HepG2 (cell line): ENCODE results near the gene MXRA8. TPM values are rescaled to one million over a fixed set of nuclear protein-coding genes. Genes with fewer than 3 reads are reported as not detected.

Experiments
- BHLHE40 ChIP-seq: IDR thresholded peaks from 2 replicates; pipeline ENCODE4 v1.6.1; 2011; ENCODE audit warnings: low read length, improper control_type of control experiment
- CEBPZ ChIP-seq: IDR thresholded peaks from 2 replicates; pipeline ENCODE4 v1.6.1; 2012; ENCODE audit warnings: low read length, improper control_type of control experiment
- DR1 ChIP-seq: sonication (generic); formaldehyde crosslinking; IDR thresholded peaks from 2 replicates; pipeline ENCODE4 v1.8.0; 2021; ENCODE audit warnings: mild to moderate bottlenecking, missing genetic modification reagents, inconsistent platforms
- FOXP4 ChIP-seq: sonication (generic); formaldehyde crosslinking; IDR thresholded peaks from 2 replicates; pipeline ENCODE4 v1.4.0; 2020; ENCODE audit warnings: missing genetic modification reagents
- U2AF2 ChIP-seq: fragments of 200-400 bp; formaldehyde crosslinking; IDR thresholded peaks from 2 replicates; pipeline ENCODE4 v1.6.1; 2017; ENCODE audit warnings: low read depth, mild to moderate bottlenecking, low read length
- ZBTB26 ChIP-seq: IDR thresholded peaks from 2 replicates; pipeline ENCODE4 v1.6.1; 2016; ENCODE audit warnings: missing compliant biosample characterization, missing genetic modification reagents, borderline replicate concordance
- ZEB1 ChIP-seq: IDR thresholded peaks from 2 replicates; pipeline ENCODE4 v1.6.1; 2012; ENCODE audit warnings: mild to moderate bottlenecking, low read depth, inconsistent platforms; ENCODE audit not compliant: insufficient replicate concordance
- ZNF180 ChIP-seq: sonication (generic); formaldehyde crosslinking; IDR thresholded peaks from 2 replicates; pipeline ENCODE4 v1.4.0; 2020; ENCODE audit warnings: low read depth, missing genetic modification reagents, borderline replicate concordance
- ZNF329 ChIP-seq: sonication (generic); formaldehyde crosslinking; IDR thresholded peaks from 2 replicates; pipeline ENCODE4 v1.9.0; 2021; ENCODE audit warnings: low read depth, mild to moderate bottlenecking, missing genetic modification reagents
- ZNF407 ChIP-seq: sonication (generic); formaldehyde crosslinking; IDR thresholded peaks from one replicate; pipeline ENCODE4 v1.5.1; 2020; ENCODE audit warnings: mild to moderate bottlenecking, missing genetic modification reagents; ENCODE audit errors: not compliant biosample characterization
- ZNF605 ChIP-seq: sonication (generic); formaldehyde crosslinking; IDR thresholded peaks from 2 replicates; pipeline ENCODE4 v1.8.0; 2022; ENCODE audit warnings: mild to moderate bottlenecking, missing genetic modification reagents
- ZNF747 ChIP-seq: sonication (generic); formaldehyde crosslinking; IDR thresholded peaks from 2 replicates; pipeline ENCODE4 v1.8.1; 2023; ENCODE audit warnings: missing genetic modification reagents, mild to moderate bottlenecking, borderline replicate concordance
- ZNF83 ChIP-seq: sonication (generic); formaldehyde crosslinking; IDR thresholded peaks from 2 replicates; pipeline ENCODE4 v1.4.0; 2020; ENCODE audit warnings: missing genetic modification reagents, mild to moderate bottlenecking, borderline replicate concordance
- polyA plus RNA-seq, 8 experiments: library from polyadenylated mRNA; depleted of rRNA in 3 of 8; stranded (reverse) in 7 of 8; unstranded in 1 of 8; fragments of >200 nt; fragmentation: Illumina TruSeq in 4 of 8; extraction: Trizol in 4 of 8; gene quantifications; 2 replicates each; pipeline versions ENCODE4 v1.2.1 to v1.2.3, GENCODE V29; 2011 to 2016; ENCODE audit warnings: low read depth in 4 of 8, missing spikeins in 1 of 8, mixed read lengths in 1 of 8; ENCODE audit not compliant: insufficient read depth in 1 of 8
- total RNA-seq, 5 experiments: library from RNA; depleted of rRNA; stranded (reverse); fragments of >200 nt; fragmentation: Illumina TruSeq; extraction: Trizol; gene quantifications; 2 replicates each; pipeline ENCODE4 v1.2.3, GENCODE V29; 2016; ENCODE audit warnings: low read depth in 1 of 5

The MXRA8 gene
- total and polyA plus RNA-seq, 2 of the 13 experiments (the other 11 are each of a cell fraction or from before 2014, with no cell fraction given): 19.8 to 44.8 TPM

GRCh38 chr1:1399187-1399871, 41.0 kb upstream of the MXRA8 start, which contains the start of gene CCNL2 (continued):
- TF ChIP-seq FOXP4 (CRISPR knock-in tag) (peak; percentile 36; the same call in 1 of the 2 replicates), CEBPZ (no peak), ZNF747 (CRISPR knock-in tag) (peak; percentile 43), ZNF407 (CRISPR knock-in tag) (no peak), ZEB1 (no peak), ZNF329 (CRISPR knock-in tag) (no peak), ZNF180 (CRISPR knock-in tag) (no peak; the same call in 1 of the 2 replicates), ZNF605 (CRISPR knock-in tag) (no peak), BHLHE40 (peak; percentile 72), U2AF2 (no peak), ZBTB26 (CRISPR knock-in tag) (peak; percentile 39; the same call in 1 of the 2 replicates), ZNF83 (0 out of 2 replicates have a peak, but pooled peaks have one; percentile 20), DR1 (CRISPR knock-in tag) (peak; percentile 79)
